Measurements from ENCODE around the gene ATXN7L1. TPM values are rescaled to one million over a fixed set of nuclear protein-coding genes. Genes with fewer than 3 reads are reported as not detected.

ATXN7L1 gene
- total RNA-seq, 4 donors from 2014 or later, result 12.3 to 28.8 (median 21.0) TPM

GRCh38 chr7:105651798-105652197 is 224.6 kb downstream of the ATXN7L1 start:
- WGBS, 2 donors (ENCODE audit: low coverage in 1 of 2), result 88 to 100% methylated on average over 1 to 2 of the region's 2 CpGs
- H3K4me3 ChIP-seq, result no peak overlapping the region
- H3K27me3 ChIP-seq, result no peaks in the 10 kb centered on the region
- peaks cover 7 to 16% (median 10%) of the 10 kb centered on the region in 4 donors for H3K4me1 ChIP-seq
- in situ Hi-C loops (cut with MboI; ENCODE audit: low pct_ligation_motif_present in 1 of 4, low pct_unique_long_range_greater_than_20kb in 1 of 4, low sequenced_read_pairs in 3 of 4), result loop anchor here in 3 of 4 donors (10.0 to 25.0 kb wide), 3 partner anchors 386 to 511 kb away; no protein-coding TSS in a partner anchor
- no peak for DNase-seq
- H3K36me3 ChIP-seq, result no peaks in the 10 kb centered on the region
- TF ChIP-seq CTCF (IDR thresholded peaks at IDR 0.05), result no peak
- no peak for TF ChIP-seq POLR2AphosphoS5 (IDR thresholded peaks at IDR 0.05)
- TF ChIP-seq EP300 (IDR thresholded peaks at IDR 0.05; ENCODE audit: low read depth), result no peak
- TF ChIP-seq POLR2A (IDR thresholded peaks at IDR 0.05), result no peak
- no peak overlapping the region for H3K27ac ChIP-seq
- intact Hi-C loops (cut with DNase I; ENCODE audit: low total_unique reads), result loop anchor here (10.0 kb wide), 2 partner anchors 103 to 223 kb away; partner anchors contain the start of gene ATXN7L1
- H3K9me3 ChIP-seq, result no peaks in the 10 kb centered on the region

GRCh38 chr7:105650382-105650970 is 225.9 kb downstream of the ATXN7L1 start:
- WGBS, 2 donors (ENCODE audit: low coverage in 1 of 2), result 92% methylated on average over 2 of the region's 2 CpGs; no CpG with 5 or more reads in 1 of the 2 donors
- H3K4me1 ChIP-seq, result peaks cover 3 to 13% (median 5%) of the 10 kb centered on the region in 4 donors
- intact Hi-C loops (cut with DNase I; ENCODE audit: low total_unique reads) (loop anchor here (10.0 kb wide), 2 partner anchors 104 to 224 kb away; partner anchors contain the start of gene ATXN7L1), in situ Hi-C loops (cut with MboI; ENCODE audit: low pct_ligation_motif_present in 1 of 4, low pct_unique_long_range_greater_than_20kb in 1 of 4, low sequenced_read_pairs in 3 of 4) (loop anchor here in 3 of 4 donors (10.0 to 25.0 kb wide), 3 partner anchors 387 to 512 kb away; no protein-coding TSS in a partner anchor)
- no peak overlapping the region for H3K27ac ChIP-seq
- TF ChIP-seq POLR2A (IDR thresholded peaks at IDR 0.05) (no peak), EP300 (IDR thresholded peaks at IDR 0.05; ENCODE audit: low read depth) (no peak), POLR2AphosphoS5 (IDR thresholded peaks at IDR 0.05) (no peak), CTCF (IDR thresholded peaks at IDR 0.05) (no peak)
- H3K4me3 ChIP-seq, result no peak overlapping the region
- no peaks in the 10 kb centered on the region for H3K27me3 ChIP-seq
- no peaks in the 10 kb centered on the region for H3K36me3 ChIP-seq
- DNase-seq, result no peak
- H3K9me3 ChIP-seq, result no peaks in the 10 kb centered on the region

GRCh38 chr7:105649727-105650381 is 226.5 kb downstream of the ATXN7L1 start:
- no peak overlapping the region for H3K4me3 ChIP-seq
- intact Hi-C loops (cut with DNase I; ENCODE audit: low total_unique reads), result loop anchor here (5.0 to 10.0 kb wide), 3 partner anchors 105 to 387 kb away; partner anchors contain the start of gene ATXN7L1
- H3K27me3 ChIP-seq, result no peaks in the 10 kb centered on the region
- no peaks in the 10 kb centered on the region for H3K9me3 ChIP-seq
- peak overlapping the region in 1 of 4 donors; percentile 0 for H3K27ac ChIP-seq
- H3K36me3 ChIP-seq, result no peaks in the 10 kb centered on the region
- TF ChIP-seq CTCF (IDR thresholded peaks at IDR 0.05), result no peak
- TF ChIP-seq EP300 (IDR thresholded peaks at IDR 0.05; ENCODE audit: low read depth), result no peak
- DNase-seq, result no peak
- in situ Hi-C loops (cut with MboI; ENCODE audit: low pct_ligation_motif_present in 1 of 4, low pct_unique_long_range_greater_than_20kb in 1 of 4, low sequenced_read_pairs in 3 of 4), result loop anchor here (10.0 to 25.0 kb wide), 3 partner anchors 387 to 512 kb away; no protein-coding TSS in a partner anchor
- 46 to 64% methylated on average over 2 to 4 of the region's 4 CpGs for WGBS, 2 donors (ENCODE audit: low coverage in 1 of 2)
- peaks cover 0 to 10% (median 3%) of the 10 kb centered on the region in 4 donors for H3K4me1 ChIP-seq
